Aorta (tissue), 5 donors: ENCODE results near the gene MUC5AC. TPM values are rescaled to one million over a fixed set of nuclear protein-coding genes. Genes with fewer than 3 reads are reported as not detected.
A peak's percentile ranks its signal among the peaks of the same experiment; 100 is the strongest.

ENCODE experiments used
- ATAC-seq: fragments of 200-7000 bp; cut with Tn5 transposase; one replicate; pipeline ENCODE4 v1.9.1; 2022; ENCODE audit warnings: moderate library complexity; ENCODE audit not compliant: low FRiP score
- DNase-seq, 2 donors: peaks; one replicate each; pipeline ENCODE4 v3.0.0-alpha.2; 2020
- H3K27ac ChIP-seq, 2 donors: one replicate each; pipeline ENCODE4 v1.5.1; 2013; ENCODE audit warnings: low read length in 2 of 2, mild to moderate bottlenecking in 2 of 2, moderate library complexity in 2 of 2, control low read depth in 1 of 2, inconsistent platforms in 1 of 2, low read depth in 1 of 2
- H3K27me3 ChIP-seq, 2 donors: one replicate each; pipeline ENCODE4 v1.6.1; 2013; ENCODE audit warnings: control low read depth in 1 of 2, low read length in 1 of 2, mild to moderate bottlenecking in 1 of 2, moderate library complexity in 1 of 2; ENCODE audit not compliant: insufficient read depth in 2 of 2, control insufficient read depth in 1 of 2
- H3K36me3 ChIP-seq, 2 donors: one replicate each; pipeline ENCODE4 v1.6.1; 2013; ENCODE audit warnings: control low read depth in 1 of 2, low read length in 1 of 2, mild to moderate bottlenecking in 1 of 2; ENCODE audit not compliant: insufficient read depth in 2 of 2, control insufficient read depth in 1 of 2
- H3K4me1 ChIP-seq, 2 donors: one replicate each; pipeline ENCODE4 v1.6.1; 2013; ENCODE audit warnings: low read length in 2 of 2, control low read depth in 1 of 2, mild to moderate bottlenecking in 1 of 2, moderate library complexity in 1 of 2; ENCODE audit not compliant: insufficient read depth in 2 of 2, control insufficient read depth in 1 of 2
- H3K4me3 ChIP-seq, 2 donors: one replicate each; pipeline ENCODE4 v1.5.1; 2013; ENCODE audit warnings: low read length in 2 of 2, control low read depth in 1 of 2, mild to moderate bottlenecking in 1 of 2
- H3K9me3 ChIP-seq: one replicate; pipeline ENCODE4 v1.6.1; 2013; ENCODE audit warnings: mild to moderate bottlenecking, low read length; ENCODE audit not compliant: control insufficient read depth
- WGBS, 2 donors: extraction: QIAGEN DNeasy Blood & Tissue Kit; methylation state at CpG; one replicate each; pipeline ENCODE4 v1.1.7; 2013; 5-methylcytosine and 5-hydroxymethylcytosine counted together
- intact Hi-C, 2 donors: fragments of 100-400 bp; cut with DNase I; formaldehyde crosslinking; loops; one replicate each; pipeline versions ENCODE4 v1.14.2 to v1.15.0; 2022
- polyA plus RNA-seq, 2 donors: library from polyadenylated mRNA; stranded (reverse); fragments of 200-250 nt; gene quantifications; one replicate each; pipeline ENCODE4 v1.2.3, GENCODE V29; 2013
- total RNA-seq, 2 donors: library from RNA; stranded (reverse); fragmentation: NEBNext Ultra II Directional; extraction: Animal tissue kit (Norgen Biotek cat#: 25700); gene quantifications; one replicate each; pipeline ENCODE4 v1.2.1, GENCODE V29; 2021
- donor health status: healthy with polysubstance abuse.
- donor health status: Bipolar disorder and iron deficiency.
- donor health status: DM: no; HTN: no; CAD: no.
- donor health status: DM: no; HTN: no; CAD: no.
- donor health status: DM: yes; HTN: yes; CAD: no.

The MUC5AC gene
- total and polyA plus RNA-seq, 4 donors: 0.05 TPM; not detected in 3

DNA sequence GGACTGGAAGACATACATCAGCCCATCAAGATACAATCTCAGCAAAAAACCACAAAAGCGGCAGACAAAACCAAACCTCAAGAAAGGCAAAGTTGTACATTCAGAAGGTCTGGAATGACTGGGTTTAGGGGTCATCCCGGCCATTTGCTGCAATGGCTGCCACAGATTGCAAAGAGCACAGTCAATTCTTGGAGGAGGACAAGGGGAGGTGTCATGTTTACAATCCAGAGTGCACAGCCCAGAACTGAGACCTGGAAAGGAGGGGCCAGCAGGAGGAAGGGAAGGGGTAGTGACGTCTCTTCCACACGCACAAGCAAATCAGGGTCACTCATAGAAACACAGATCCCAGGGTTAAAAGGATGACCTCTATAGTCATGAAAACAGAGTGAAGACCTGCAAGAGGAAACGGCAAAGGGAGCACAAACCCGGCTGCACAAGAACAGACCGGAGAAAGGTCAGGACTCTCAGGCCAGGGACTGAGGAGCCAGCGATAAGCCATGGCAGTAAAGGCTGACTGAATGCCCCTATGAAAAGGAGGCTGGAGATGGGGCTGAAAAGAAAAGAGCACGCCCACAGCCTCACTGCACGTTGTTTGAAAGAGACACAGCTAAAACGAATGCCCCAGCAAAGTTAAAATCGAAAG, 18.2 kb upstream of the MUC5AC start:
- no peak for ATAC-seq
- Histone ChIP-seq H3K4me1 (no peaks in the 10 kb centered on the region), H3K27me3 (no peaks in the 10 kb centered on the region), H3K9me3 (peaks cover 6% of the 10 kb centered on the region), H3K4me3 (no peak overlapping the region), H3K27ac (no peak overlapping the region), H3K36me3 (no peaks in the 10 kb centered on the region)
- no peak for DNase-seq
- WGBS, 2 donors: 50 to 52% methylated on average over 12 of the region's 12 CpGs
- intact Hi-C loops: no loop called here

DNA sequence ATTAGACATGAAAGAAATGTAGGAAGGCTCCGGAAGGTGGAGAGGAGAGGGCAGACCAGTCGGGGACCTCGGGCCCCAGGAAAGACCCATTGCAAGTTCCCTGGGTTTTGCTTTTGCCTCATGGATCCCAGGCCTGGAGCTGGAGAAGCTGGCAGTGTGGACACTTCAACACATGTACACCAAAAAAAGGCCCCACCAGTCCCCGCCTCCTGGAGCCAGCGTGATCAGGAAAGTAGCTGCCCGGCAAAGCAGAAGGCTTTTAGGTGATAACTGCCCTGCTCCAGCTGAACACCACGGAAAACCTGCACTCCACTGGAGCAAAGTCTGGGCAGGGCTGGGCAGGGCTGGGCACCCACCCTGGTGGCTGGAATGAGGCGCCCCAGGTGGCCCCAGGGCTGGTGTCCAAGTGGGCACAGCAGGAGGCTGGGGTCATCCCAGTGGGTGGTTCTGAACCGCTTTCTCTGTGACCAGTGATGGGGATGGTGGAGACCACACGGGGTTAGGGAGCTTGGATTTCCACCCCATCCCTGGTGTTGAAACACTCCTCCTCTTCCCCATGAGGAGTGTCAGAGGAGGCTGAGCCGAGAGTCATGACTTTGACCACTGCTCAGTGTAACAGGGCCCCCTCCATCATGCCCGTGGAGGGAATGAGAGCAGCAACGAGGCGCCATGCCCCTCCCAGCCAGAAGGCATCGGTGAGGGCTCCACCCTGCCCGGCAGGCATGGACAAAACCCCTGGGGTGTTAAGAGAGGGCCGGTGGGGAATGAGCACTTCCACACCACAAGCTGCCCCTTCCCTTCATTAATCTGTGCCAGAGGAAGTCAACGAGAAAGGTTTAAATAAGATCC, 16.9 kb upstream of the MUC5AC start:
- intact Hi-C loops: no loop called here
- peaks cover 6% of the 10 kb centered on the region for H3K9me3 ChIP-seq
- H3K27ac ChIP-seq: no peak overlapping the region
- no peaks in the 10 kb centered on the region for H3K36me3 ChIP-seq
- ATAC-seq: no peak
- no peaks in the 10 kb centered on the region for H3K27me3 ChIP-seq
- H3K4me1 ChIP-seq: no peaks in the 10 kb centered on the region
- peak in 1 of 2 donors; percentile 34 for DNase-seq
- H3K4me3 ChIP-seq: no peak overlapping the region
- WGBS, 2 donors: 76 to 78% methylated on average over 18 of the region's 18 CpGs

DNA sequence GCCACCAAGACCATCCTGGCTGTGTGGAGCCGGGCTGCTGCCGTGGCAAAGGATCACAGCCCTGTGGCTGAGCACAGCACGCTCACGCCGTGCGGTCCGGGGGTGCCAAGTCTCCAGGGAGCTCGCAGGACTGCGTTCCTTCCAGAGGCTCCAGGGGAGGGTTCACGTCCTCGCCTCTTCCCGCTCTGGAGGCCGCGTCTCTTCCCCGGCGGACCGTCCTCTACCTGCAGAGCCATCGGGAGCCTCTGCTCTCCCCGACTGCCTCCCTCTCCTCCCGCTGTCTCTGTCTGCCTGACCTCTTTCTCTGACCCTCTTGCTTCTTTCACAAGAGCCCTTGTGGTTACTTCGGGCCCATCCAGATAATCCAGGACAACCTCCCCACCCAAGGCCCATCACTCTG, 11.4 kb upstream of the MUC5AC start:
- no peaks in the 10 kb centered on the region for H3K36me3 ChIP-seq
- 89 to 93% methylated on average over 21 of the region's 21 CpGs for WGBS, 2 donors
- no peak for ATAC-seq
- intact Hi-C loops: no loop called here
- H3K27me3 ChIP-seq: no peaks in the 10 kb centered on the region
- H3K27ac ChIP-seq: no peak overlapping the region
- peaks cover 4% of the 10 kb centered on the region for H3K9me3 ChIP-seq
- H3K4me3 ChIP-seq: no peak overlapping the region
- H3K4me1 ChIP-seq: no peaks in the 10 kb centered on the region
- peak in 1 of 2 donors; percentile 51 for DNase-seq

DNA sequence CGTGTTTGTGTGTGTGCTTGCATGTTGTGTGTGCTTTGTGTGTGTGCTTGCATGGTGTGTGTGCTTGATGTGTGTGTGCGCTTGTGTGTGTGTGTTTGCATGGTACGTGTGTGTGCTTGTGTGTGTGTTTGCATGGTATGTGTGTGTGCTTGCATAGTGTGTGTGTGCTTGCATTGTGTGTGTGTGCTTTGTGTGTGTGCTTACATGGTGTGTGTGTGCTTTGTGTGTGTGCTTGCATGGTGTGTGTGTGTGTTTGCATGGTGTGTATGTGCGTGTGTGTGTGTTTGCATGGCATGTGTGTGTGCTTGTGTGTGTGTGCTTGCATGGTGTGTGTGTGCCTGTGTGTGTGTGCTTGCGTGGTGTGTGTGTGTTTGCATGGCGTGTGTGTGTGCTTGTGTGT, 10.0 kb upstream of the MUC5AC start:
- Histone ChIP-seq H3K9me3 (peaks cover 4% of the 10 kb centered on the region), H3K4me1 (no peaks in the 10 kb centered on the region), H3K27me3 (no peaks in the 10 kb centered on the region), H3K4me3 (no peak overlapping the region), H3K27ac (no peak overlapping the region), H3K36me3 (no peaks in the 10 kb centered on the region)
- WGBS, 2 donors: 95 to 96% methylated on average over 6 of the region's 6 CpGs
- intact Hi-C loops: no loop called here
- peak in 1 of 2 donors; percentile 11 for DNase-seq
- no peak for ATAC-seq

DNA sequence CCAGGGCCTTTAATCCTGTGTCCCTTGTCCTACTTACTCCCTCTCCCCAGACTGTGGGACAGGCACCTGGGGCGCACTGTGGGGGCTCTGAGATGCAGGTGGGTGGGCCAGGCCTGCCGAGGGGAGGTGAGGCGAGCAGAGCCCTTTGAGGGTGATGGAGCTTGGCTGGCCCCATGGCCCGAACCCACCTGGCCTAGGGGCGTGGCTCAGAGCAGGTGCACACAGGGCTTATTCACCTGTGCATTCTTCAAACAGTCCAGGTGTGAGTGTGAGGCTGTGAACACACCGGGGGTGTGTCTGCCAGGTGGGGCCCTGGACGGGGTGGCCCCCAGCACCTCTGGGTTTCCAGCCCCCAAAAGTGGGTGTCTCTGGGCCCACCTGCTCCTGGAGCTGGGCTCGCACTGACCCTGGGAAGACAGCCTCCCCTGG, 9.0 kb upstream of the MUC5AC start:
- intact Hi-C loops: no loop called here
- H3K27me3 ChIP-seq: no peaks in the 10 kb centered on the region
- peaks cover 1% of the 10 kb centered on the region for H3K9me3 ChIP-seq
- H3K27ac ChIP-seq: no peak overlapping the region
- H3K36me3 ChIP-seq: no peaks in the 10 kb centered on the region
- H3K4me3 ChIP-seq: no peak overlapping the region
- ATAC-seq (no peak), DNase-seq (peak in 1 of 2 donors; percentile 64)
- 86 to 90% methylated on average over 8 of the region's 8 CpGs for WGBS, 2 donors
- no peaks in the 10 kb centered on the region for H3K4me1 ChIP-seq

DNA sequence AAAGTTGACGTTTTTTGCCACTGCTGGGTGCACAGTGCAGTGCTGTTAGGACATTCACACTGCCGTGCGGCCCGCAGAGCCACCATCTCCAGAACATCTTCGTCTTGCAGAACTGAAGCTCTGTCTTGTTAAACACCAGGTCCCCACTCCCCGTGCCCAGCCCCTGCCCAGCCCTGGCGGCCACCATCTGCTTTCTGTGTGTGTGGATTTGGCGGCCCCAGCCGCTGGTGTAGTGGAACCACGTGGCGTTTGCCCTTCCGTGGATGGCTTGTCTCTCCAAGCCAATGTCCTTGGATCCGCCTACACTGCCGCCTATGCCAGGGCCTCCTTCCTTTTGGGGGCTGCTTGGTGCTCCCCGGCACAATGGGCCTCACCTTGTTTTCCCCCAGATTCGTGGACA, 8.2 kb upstream of the MUC5AC start:
- no peak overlapping the region for H3K4me3 ChIP-seq
- no peaks in the 10 kb centered on the region for H3K36me3 ChIP-seq
- 84% methylated on average over 15 to 16 of the region's 16 CpGs for WGBS, 2 donors
- no peak overlapping the region for H3K27ac ChIP-seq
- no peaks in the 10 kb centered on the region for H3K4me1 ChIP-seq
- H3K27me3 ChIP-seq: no peaks in the 10 kb centered on the region
- ATAC-seq: no peak
- peak in 1 of 2 donors; percentile 61 for DNase-seq
- intact Hi-C loops: no loop called here
- H3K9me3 ChIP-seq: no peaks in the 10 kb centered on the region

DNA sequence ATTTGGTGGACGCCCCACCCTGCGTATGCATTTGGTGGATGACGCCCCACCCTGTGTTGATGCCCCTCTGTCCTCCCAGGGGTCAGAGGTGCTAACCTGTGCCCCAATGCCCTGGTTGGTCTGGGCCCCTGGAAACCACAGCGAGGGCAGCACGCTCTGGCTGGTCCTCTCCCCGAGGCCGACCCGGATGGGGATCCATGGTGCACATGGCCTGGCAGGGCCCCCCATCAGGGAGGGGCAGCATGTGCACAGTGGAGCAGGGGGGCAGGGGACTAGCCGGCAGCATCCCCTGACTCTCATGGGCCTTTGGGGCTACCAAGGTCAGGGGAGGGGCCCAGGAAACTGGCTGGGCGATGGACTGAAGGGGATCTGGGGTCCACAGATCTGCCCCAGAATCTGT, 7.6 kb upstream of the MUC5AC start:
- Histone ChIP-seq H3K9me3 (no peaks in the 10 kb centered on the region), H3K27ac (no peak overlapping the region), H3K27me3 (no peaks in the 10 kb centered on the region), H3K4me1 (no peaks in the 10 kb centered on the region), H3K4me3 (no peak overlapping the region), H3K36me3 (no peaks in the 10 kb centered on the region)
- intact Hi-C loops: no loop called here
- DNase-seq (peak in 1 of 2 donors; percentile 59), ATAC-seq (no peak)
- 88 to 93% methylated on average over 10 of the region's 10 CpGs for WGBS, 2 donors

DNA sequence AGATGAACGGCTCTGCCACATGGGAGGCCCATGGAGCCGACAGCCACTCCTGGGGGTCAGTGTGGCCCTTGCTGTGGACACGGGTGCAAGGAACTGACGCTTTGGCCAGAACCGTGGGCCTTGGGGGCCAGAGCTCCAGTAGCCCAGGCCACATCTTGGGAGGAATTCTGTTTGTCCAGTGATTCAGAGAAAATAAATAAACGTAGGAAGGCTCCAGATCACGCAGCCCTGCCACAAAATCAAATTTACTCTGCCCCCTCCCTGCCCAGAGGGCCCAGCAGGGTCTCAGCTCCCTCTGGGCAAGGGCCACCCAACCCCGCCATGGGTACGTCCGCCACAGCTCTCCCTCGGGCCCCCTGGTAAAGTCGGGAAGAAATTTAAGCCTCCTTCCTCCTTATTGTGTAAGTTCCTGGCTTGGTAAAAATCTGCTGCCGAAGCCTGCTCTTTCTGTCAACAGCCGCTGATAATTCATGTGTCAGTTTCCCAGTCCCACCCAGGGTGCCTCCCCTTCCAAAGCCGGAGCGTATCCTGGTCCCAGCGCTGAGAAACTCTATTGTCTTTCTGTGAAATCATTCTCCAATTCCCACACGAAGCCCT, 6.9 kb upstream of the MUC5AC start:
- ATAC-seq: no peak
- H3K4me3 ChIP-seq: no peak overlapping the region
- H3K27me3 ChIP-seq: no peaks in the 10 kb centered on the region
- DNase-seq: peak in 1 of 2 donors; percentile 41
- WGBS, 2 donors: 21 to 33% methylated on average over 18 of the region's 18 CpGs
- intact Hi-C loops: no loop called here
- H3K36me3 ChIP-seq: no peaks in the 10 kb centered on the region
- H3K4me1 ChIP-seq: no peaks in the 10 kb centered on the region
- H3K9me3 ChIP-seq: no peaks in the 10 kb centered on the region
- no peak overlapping the region for H3K27ac ChIP-seq
